Suprapubic skin (tissue), 3 donors: ENCODE measurements around the gene PRKAR2B.

Source experiments
- CTCF ChIP-seq, 2 donors: fragments of 200-600 bp in 1 of 2; fragments of 450-650 bp in 1 of 2; sonication (generic) in 1 of 2; IDR thresholded peaks; one replicate each; pipeline ENCODE4 v1.5.1; 2016 to 2019; ENCODE audit warnings: antibody characterized with exemption in 2 of 2, mild to moderate bottlenecking in 1 of 2, moderate library complexity in 1 of 2
- POLR2A ChIP-seq, 2 donors: fragments of 450-650 bp; IDR thresholded peaks; one replicate each; pipeline ENCODE4 v1.6.1; 2017; ENCODE audit warnings: antibody characterized with exemption in 2 of 2, mild to moderate bottlenecking in 2 of 2, moderate library complexity in 2 of 2

DNA sequence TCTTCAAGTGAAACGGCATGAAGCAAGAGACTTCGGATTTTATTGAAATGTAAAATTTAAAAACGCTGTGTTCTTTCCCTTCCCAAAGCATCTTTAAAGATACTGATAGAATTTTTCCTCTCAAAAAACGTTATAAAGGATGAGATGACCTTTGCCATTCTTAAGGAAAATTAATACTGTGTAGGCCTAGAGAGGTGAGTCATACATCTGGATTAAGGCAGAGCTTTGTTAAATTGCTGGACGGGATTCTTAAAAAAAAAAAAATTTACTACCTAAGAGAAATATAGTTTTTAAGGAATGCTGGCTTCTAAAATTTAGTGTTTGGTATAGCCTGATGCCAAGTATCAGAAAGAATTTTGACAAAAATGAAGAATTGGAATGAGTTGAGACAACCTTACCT is 118.0 kb downstream of the PRKAR2B start:
- TF ChIP-seq POLR2A (IDR thresholded peaks at IDR 0.05) (no peak), CTCF (IDR thresholded peaks at IDR 0.05) (no peak)
